GM12878 (cell line): Measurements from ENCODE around the gene NUP93. TPM values are rescaled to one million over a fixed set of nuclear protein-coding genes. Genes with fewer than 3 reads are reported as not detected.

ENCODE experiments used
- ATF2 ChIP-seq: IDR thresholded peaks from 2 replicates; pipeline ENCODE4 v1.6.1; 2012; ENCODE audit warnings: low read length, inconsistent platforms
- PKNOX1 ChIP-seq: fragments of 450-650 bp; IDR thresholded peaks from 2 replicates; pipeline ENCODE4 v1.6.1; 2016; ENCODE audit warnings: mild to moderate bottlenecking
- RB1 ChIP-seq: fragments of 450-650 bp; formaldehyde crosslinking; IDR thresholded peaks from 2 replicates; pipeline ENCODE4 v1.6.1; 2017; ENCODE audit warnings: mild to moderate bottlenecking, borderline replicate concordance
- RFX5 ChIP-seq: IDR thresholded peaks from 2 replicates; pipeline ENCODE4 v1.6.1; 2011; ENCODE audit warnings: low read depth, low read length, improper control_type of control experiment
- TARDBP ChIP-seq: IDR thresholded peaks from 2 replicates; pipeline ENCODE4 v1.6.1; 2016; ENCODE audit warnings: borderline replicate concordance
- TCF3 ChIP-seq: IDR thresholded peaks from 2 replicates; pipeline ENCODE4 v1.6.1; 2012; ENCODE audit warnings: low read depth, mild to moderate bottlenecking, low read length, borderline replicate concordance; ENCODE audit not compliant: insufficient read depth
- YBX1 ChIP-seq: fragments of 450-650 bp; IDR thresholded peaks from 2 replicates; pipeline ENCODE4 v1.6.1; 2016; ENCODE audit warnings: antibody characterized with exemption
- ZNF687 ChIP-seq: fragments of 450-650 bp; IDR thresholded peaks from 2 replicates; pipeline ENCODE4 v1.6.1; 2017; ENCODE audit warnings: mild to moderate bottlenecking, moderate library complexity
- polyA plus RNA-seq, 11 experiments: library from polyadenylated mRNA; depleted of rRNA in 4 of 11; unstranded in 6 of 11; stranded (reverse) in 5 of 11; fragments of >200 nt; fragmentation: Nextera tagmentation in 4 of 11; fragmentation: Illumina TruSeq in 1 of 11; extraction: Ambion mirVana in 4 of 11; extraction: Trizol in 1 of 11; gene quantifications; 1 replicate in 1 of 11; 2 replicates in 10 of 11; pipeline versions ENCODE4 v1.2.1 to v1.2.3, GENCODE V29; 2011 to 2016; ENCODE audit warnings: inconsistent platforms in 2 of 11, missing spikeins in 2 of 11, low read depth in 1 of 11
- total RNA-seq, 4 experiments: library from RNA; depleted of rRNA in 3 of 4; stranded (reverse); fragments of >200 nt in 3 of 4; fragmentation: Illumina TruSeq in 1 of 4; extraction: Trizol in 1 of 4; gene quantifications; 2 replicates each; pipeline versions ENCODE4 v1.2.1 to v1.2.3, GENCODE V29; 2013 to 2021

The NUP93 gene
- total and polyA plus RNA-seq, 10 of the 15 experiments (the other 5 are each of a cell fraction or from before 2014, with no cell fraction given) = 82.2 to 175 (median 101) TPM

- no peak for TF ChIP-seq ATF2
- no peak for TF ChIP-seq TARDBP
- no peak for TF ChIP-seq PKNOX1
- TF ChIP-seq RB1 = no peak
- no peak for TF ChIP-seq YBX1
- no peak for TF ChIP-seq RFX5
- TF ChIP-seq TCF3 = no peak
- no peak for TF ChIP-seq ZNF687
These were observed 12.4 kb downstream of the NUP93 start (continued) for GRCh38 chr16:56742030-56742984.
